ENCODE measurements around the gene PEMT. TPM values are rescaled to one million over a fixed set of nuclear protein-coding genes. Genes with fewer than 3 reads are reported as not detected.
A peak's percentile ranks its signal among the peaks of the same experiment; 100 is the strongest.
"Not testable (repeated sequence)": the region's sequence is repeated elsewhere in the genome, so short reads cannot be mapped to it uniquely, and the experiment has no call there.

PEMT gene, protein sequence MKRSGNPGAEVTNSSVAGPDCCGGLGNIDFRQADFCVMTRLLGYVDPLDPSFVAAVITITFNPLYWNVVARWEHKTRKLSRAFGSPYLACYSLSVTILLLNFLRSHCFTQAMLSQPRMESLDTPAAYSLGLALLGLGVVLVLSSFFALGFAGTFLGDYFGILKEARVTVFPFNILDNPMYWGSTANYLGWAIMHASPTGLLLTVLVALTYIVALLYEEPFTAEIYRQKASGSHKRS
- total RNA-seq: 10 to 100 TPM; 13.1 to 13.9 TPM

DNA sequence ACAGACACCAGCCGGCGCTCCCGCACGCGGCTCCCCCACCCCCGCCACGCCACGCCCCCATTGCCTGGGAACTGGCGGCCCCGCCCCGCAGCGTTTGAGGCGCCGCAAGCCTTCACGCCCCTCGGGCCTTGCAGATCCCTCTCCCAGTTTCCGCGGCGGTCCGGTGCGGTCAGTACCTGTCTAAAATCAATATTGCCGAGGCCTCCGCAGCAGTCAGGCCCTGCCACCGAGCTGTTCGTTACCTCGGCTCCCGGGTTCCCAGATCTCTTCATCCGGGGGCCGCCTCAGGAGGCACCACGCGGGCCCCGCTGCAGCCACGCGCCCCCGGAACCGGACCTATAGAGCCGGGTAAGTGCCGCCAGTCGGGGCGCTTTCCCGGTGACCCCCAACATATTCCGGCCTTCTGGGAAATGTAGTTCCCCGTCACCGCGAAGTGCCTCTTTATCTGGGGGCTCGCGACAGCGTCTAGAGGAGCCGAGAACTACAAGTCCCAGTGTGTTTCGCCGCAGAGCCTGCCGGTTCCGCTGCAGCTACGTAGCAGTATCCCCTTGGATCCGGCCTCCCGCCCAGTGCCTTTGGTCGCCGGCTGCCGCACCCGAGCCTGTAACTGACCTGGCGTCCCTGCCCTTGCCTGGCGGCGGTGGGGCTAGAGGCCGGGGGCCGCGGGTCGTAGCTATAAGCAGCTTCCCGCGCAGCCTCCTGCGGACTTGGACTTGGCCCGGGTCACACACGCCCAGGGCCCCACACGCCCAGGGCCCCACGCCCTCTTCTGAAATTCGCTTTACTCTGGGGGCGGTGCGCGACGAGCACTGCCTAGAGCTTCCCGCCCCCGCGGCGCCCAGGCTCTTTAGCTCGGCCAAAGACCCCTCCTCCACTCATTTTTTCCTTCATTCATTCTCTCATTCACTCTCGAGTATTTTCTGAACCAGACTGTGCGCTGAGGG, at the start of gene PEMT:
PEMT (minus strand) TSS at position 354 of the 944 bp plus-strand sequence; CDS start at position 272, 82 bp downstream.
- Mint-ChIP-seq H3K4me1 (peaks cover 13% of the 10 kb centered on the region), H3K9me3 (no peaks in the 10 kb centered on the region), H3K36me3 (no peaks in the 10 kb centered on the region), H3K27me3 (no peaks in the 10 kb centered on the region), H3K4me3 (peak within 1 kb of the TSS; percentile 92), H3K27ac (peak within 1 kb of the TSS; percentile 92)
- POLR2A ChIA-PET: no interaction called here
- ATAC-seq (ENCODE audit: low read depth) (peak; percentile 97), DNase-seq (peak; percentile 91)

- DNase-seq; H3K4me3 Mint-ChIP-seq; H3K36me3 Mint-ChIP-seq; H3K27ac Mint-ChIP-seq; H3K27me3 Mint-ChIP-seq; ATAC-seq (ENCODE audit: low read depth); H3K4me1 Mint-ChIP-seq; H3K9me3 Mint-ChIP-seq: not testable (repeated sequence)
- POLR2A ChIA-PET: interaction anchor here (0.7 kb wide), 1 partner anchor 15 kb away, joined by 5 read pairs; no protein-coding TSS in a partner anchor
Measured at GRCh38 chr17:17639661-17640270, 48.3 kb upstream of the PEMT start.

DNA sequence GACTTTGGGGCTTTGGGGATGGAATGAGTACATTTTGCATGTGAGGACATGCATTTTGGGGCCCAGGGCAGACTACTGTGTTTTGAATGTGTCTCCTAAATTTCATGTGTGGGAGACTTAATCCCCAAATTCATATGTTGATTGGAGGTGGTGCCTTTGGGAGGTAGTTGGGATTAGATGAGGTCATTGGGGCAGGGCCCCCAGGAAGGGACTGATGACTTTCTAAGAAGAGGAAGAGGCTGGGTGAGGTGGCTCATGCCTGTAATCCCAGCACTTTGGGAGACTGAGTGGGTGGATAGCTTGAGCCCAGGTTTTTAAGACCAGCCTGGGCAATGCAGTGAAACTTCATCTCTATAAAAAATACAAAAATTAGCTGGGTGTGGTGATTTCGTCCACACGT, 47.0 kb upstream of the PEMT start:
- no peak for DNase-seq
- Mint-ChIP-seq H3K27me3 (peaks cover 8% of the 10 kb centered on the region), H3K9me3 (no peaks in the 10 kb centered on the region), H3K36me3 (no peaks in the 10 kb centered on the region), H3K4me3 (no peak overlapping the region), H3K27ac (no peak overlapping the region), H3K4me1 (no peaks in the 10 kb centered on the region)
- ATAC-seq (ENCODE audit: low read depth): no peak
- POLR2A ChIA-PET: interaction anchor here (1.3 kb wide), 1 partner anchor 10 kb away, joined by 3 read pairs; no protein-coding TSS in a partner anchor

- no peak for DNase-seq
- Mint-ChIP-seq H3K9me3 (no peaks in the 10 kb centered on the region), H3K27ac (no peak overlapping the region), H3K36me3 (no peaks in the 10 kb centered on the region), H3K4me1 (no peaks in the 10 kb centered on the region), H3K4me3 (no peak overlapping the region), H3K27me3 (peaks cover 6% of the 10 kb centered on the region)
- POLR2A ChIA-PET: no interaction called here
- ATAC-seq (ENCODE audit: low read depth): no peak
Measured at GRCh38 chr17:17636272-17636885, 44.9 kb upstream of the PEMT start.

- not testable (repeated sequence) for H3K27ac Mint-ChIP-seq, H3K4me3 Mint-ChIP-seq
Measured at GRCh38 chr17:17635537-17636271, 44.2 kb upstream of the PEMT start.

GRCh38 chr17:17635126-17635525, 43.6 kb upstream of the PEMT start:
- Mint-ChIP-seq H3K9me3 (no peaks in the 10 kb centered on the region), H3K27ac (no peak overlapping the region), H3K36me3 (no peaks in the 10 kb centered on the region), H3K4me3 (no peak overlapping the region), H3K27me3 (peaks cover 6% of the 10 kb centered on the region), H3K4me1 (no peaks in the 10 kb centered on the region)
- DNase-seq (no peak), ATAC-seq (ENCODE audit: low read depth) (no peak)
- POLR2A ChIA-PET: no interaction called here

More at GRCh38 chr17:17635537-17636271, 44.2 kb upstream of the PEMT start:
- H3K36me3 Mint-ChIP-seq; ATAC-seq (ENCODE audit: low read depth); H3K9me3 Mint-ChIP-seq; H3K27me3 Mint-ChIP-seq; POLR2A ChIA-PET; H3K4me1 Mint-ChIP-seq; DNase-seq: not testable (repeated sequence)

DNA sequence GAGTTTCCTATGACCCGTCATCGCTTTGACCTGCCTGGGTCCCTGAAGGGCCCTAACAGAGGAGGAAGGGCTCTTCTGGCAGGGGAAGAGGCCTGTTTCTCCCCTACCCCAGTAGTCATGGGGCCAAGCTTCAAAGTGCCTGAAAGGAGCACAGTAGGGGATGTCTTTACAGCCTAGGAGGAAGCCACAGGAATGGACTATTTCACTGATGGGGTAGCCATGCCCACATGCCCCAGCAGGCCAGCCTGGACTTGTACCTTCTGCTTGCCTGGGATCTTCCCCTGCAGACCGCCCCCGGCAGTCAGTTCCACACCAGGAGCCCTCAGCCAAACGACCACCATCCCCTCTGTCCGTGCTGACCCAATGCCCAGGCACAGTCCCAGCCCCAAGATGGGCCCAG, 41.8 kb upstream of the PEMT start:
- no peaks in the 10 kb centered on the region for H3K9me3 Mint-ChIP-seq
- H3K27me3 Mint-ChIP-seq: peaks cover 3% of the 10 kb centered on the region
- no peak for DNase-seq
- H3K27ac Mint-ChIP-seq: no peak overlapping the region
- POLR2A ChIA-PET: no interaction called here
- no peak overlapping the region for H3K4me3 Mint-ChIP-seq
- H3K4me1 Mint-ChIP-seq: peaks cover 8% of the 10 kb centered on the region
- ATAC-seq (ENCODE audit: low read depth): no peak
- no peaks in the 10 kb centered on the region for H3K36me3 Mint-ChIP-seq

DNA sequence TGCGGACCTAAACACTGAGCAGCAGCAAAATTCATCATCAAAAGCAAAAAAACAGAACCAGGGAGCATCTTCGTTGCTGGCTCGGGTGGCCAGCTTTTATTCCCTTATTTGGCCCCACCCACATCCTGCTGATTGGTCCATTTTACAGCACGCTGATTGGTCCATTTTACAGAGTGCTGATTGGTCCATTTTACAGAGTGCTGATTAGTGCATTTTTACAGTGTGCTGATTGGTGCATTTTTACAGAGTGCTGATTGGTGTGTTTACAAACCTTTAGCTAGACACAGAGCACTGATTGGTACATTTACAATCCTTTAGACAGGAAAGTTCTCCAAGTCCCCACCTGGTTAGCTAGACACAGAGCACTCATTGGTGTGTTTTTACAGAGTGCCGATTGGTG, 41.2 kb upstream of the PEMT start:
- ATAC-seq (ENCODE audit: low read depth); H3K36me3 Mint-ChIP-seq; H3K27ac Mint-ChIP-seq; H3K4me3 Mint-ChIP-seq; H3K9me3 Mint-ChIP-seq; H3K27me3 Mint-ChIP-seq; H3K4me1 Mint-ChIP-seq; DNase-seq; POLR2A ChIA-PET: not testable (repeated sequence)

- ATAC-seq (ENCODE audit: low read depth) (peak; percentile 87), DNase-seq (peak; percentile 59)
- Mint-ChIP-seq H3K36me3 (no peaks in the 10 kb centered on the region), H3K9me3 (no peaks in the 10 kb centered on the region), H3K27ac (peak overlapping the region; percentile 95), H3K4me3 (peak overlapping the region; percentile 87), H3K4me1 (peaks cover 8% of the 10 kb centered on the region), H3K27me3 (no peaks in the 10 kb centered on the region)
- POLR2A ChIA-PET: interaction anchor here (0.7 to 1.2 kb wide), 4 partner anchors 10 to 170 kb away, joined by 3 to 5 read pairs (median 3); no protein-coding TSS in a partner anchor
Measured at GRCh38 chr17:17628388-17629008, 37.0 kb upstream of the PEMT start.

- Mint-ChIP-seq H3K27ac (no peak overlapping the region), H3K36me3 (no peaks in the 10 kb centered on the region), H3K4me1 (peaks cover 14% of the 10 kb centered on the region), H3K9me3 (no peaks in the 10 kb centered on the region), H3K4me3 (no peak overlapping the region), H3K27me3 (peaks cover 4% of the 10 kb centered on the region)
- POLR2A ChIA-PET: no interaction called here
- ATAC-seq (ENCODE audit: low read depth) (no peak), DNase-seq (no peak)
Measured at GRCh38 chr17:17626840-17627239, 35.3 kb upstream of the PEMT start.

DNA sequence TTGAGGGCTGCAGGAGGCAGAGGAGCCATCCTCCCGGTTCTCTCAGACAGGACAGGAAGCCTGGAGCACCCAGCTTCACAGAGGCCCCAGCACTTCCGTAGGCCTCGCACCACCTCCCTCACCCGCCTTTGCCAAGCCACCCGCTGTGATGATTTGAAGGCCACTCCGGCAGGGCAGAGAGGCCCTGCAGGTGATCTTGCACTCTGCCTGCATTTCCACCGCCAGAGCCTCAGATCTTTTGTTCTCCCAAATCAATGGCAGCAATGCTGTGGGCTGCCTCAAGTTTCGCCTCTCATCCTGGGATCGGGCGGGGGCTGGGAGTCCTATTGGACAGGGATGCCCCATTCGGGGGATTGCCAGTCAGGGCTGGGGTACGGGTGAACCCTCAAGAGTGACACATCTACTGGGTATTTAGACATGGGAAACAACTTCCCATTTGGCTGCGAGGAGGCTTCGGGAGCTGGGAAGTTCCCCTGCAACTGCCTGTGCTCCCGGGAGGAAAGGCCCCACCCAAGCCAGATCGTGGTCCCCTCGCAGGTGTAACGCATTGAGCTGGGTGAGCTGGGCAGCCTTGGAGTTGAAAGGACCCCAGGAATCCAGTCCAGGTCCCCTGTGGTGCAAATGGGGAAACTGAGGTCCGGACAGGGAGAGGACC, 34.8 kb upstream of the PEMT start:
- POLR2A ChIA-PET: no interaction called here

DNA sequence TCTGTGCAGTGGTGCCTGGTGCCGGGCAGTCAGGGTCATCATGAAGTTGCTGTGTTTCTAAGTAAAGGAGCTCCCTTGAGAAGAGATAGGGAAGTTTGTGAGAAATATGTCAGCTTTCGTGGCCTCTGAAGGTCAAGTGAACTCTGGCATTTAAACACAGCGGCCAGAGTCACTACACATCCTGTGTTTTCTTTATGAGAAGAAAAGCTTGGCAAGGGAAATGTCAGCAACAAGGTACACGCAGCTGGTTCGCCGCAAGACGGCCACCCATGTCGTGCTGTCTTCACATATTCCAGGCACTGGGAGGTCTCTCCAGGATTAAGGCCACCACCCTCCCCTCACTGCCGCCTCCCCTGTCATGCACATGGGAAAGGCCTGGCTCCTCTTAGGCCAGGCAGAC, 33.2 kb upstream of the PEMT start:
- H3K36me3 Mint-ChIP-seq: no peaks in the 10 kb centered on the region
- no peak overlapping the region for H3K4me3 Mint-ChIP-seq
- no peak for ATAC-seq (ENCODE audit: low read depth)
- no peaks in the 10 kb centered on the region for H3K9me3 Mint-ChIP-seq
- no peak overlapping the region for H3K27ac Mint-ChIP-seq
- POLR2A ChIA-PET: interaction anchor here (0.6 kb wide), 1 partner anchor 15 kb away, joined by 5 read pairs; no protein-coding TSS in a partner anchor
- peaks cover 9% of the 10 kb centered on the region for H3K27me3 Mint-ChIP-seq
- DNase-seq: no peak
- peaks cover 18% of the 10 kb centered on the region for H3K4me1 Mint-ChIP-seq

More for the DNA sequence above, 34.8 kb upstream of the PEMT start:
- H3K4me3 Mint-ChIP-seq: no peak overlapping the region
- H3K27ac Mint-ChIP-seq: no peak overlapping the region
- H3K27me3 Mint-ChIP-seq: peaks cover 4% of the 10 kb centered on the region
- ATAC-seq (ENCODE audit: low read depth) (no peak), DNase-seq (no peak)
- peaks cover 18% of the 10 kb centered on the region for H3K4me1 Mint-ChIP-seq
- H3K36me3 Mint-ChIP-seq: no peaks in the 10 kb centered on the region
- no peaks in the 10 kb centered on the region for H3K9me3 Mint-ChIP-seq
